ENCODE measurements around the gene EDAR.

The EDAR gene

DNA sequence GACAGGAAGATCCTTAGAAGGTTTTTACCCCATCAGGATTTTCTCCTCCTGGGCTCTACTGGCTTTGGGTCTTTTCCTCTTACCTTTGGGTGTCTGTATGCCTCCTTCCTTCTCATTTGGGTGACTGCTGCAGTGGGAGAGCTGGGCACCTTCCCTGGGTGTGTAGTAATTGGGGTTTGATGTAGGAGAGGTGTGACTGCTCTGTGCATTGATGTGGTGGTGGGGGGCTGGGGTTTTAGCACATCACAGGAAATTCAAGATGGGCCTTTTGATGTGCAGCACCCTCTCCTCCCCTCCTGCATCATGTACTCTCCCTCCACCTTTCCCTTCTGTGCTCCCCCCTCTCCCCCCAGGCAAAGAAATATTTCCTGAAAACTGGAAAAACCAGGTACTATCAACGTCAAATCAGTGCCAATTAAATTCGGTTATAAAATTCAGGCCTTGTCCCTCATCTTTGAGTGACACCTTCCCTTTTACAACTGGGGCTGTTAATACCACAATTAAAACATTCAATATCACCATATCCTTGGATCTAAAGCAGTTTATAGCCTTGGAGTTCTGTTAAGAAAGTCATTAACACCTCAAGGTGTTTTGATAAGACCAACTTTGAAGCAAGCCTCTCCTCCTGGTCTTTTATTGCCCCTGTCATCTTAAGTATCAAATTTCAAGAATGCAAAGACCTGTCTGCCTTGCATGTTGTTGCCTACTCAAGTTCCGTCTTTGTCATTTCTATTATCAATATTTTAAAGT is 23.3 kb downstream of the EDAR start:
- H3K27me3 ChIP-seq (ENCODE audit: control insufficient read depth, insufficient read depth, low read length) = no peaks in the 10 kb centered on the region
- H3K79me2 ChIP-seq = no peaks in the 10 kb centered on the region
- TF ChIP-seq, protein P1, sequence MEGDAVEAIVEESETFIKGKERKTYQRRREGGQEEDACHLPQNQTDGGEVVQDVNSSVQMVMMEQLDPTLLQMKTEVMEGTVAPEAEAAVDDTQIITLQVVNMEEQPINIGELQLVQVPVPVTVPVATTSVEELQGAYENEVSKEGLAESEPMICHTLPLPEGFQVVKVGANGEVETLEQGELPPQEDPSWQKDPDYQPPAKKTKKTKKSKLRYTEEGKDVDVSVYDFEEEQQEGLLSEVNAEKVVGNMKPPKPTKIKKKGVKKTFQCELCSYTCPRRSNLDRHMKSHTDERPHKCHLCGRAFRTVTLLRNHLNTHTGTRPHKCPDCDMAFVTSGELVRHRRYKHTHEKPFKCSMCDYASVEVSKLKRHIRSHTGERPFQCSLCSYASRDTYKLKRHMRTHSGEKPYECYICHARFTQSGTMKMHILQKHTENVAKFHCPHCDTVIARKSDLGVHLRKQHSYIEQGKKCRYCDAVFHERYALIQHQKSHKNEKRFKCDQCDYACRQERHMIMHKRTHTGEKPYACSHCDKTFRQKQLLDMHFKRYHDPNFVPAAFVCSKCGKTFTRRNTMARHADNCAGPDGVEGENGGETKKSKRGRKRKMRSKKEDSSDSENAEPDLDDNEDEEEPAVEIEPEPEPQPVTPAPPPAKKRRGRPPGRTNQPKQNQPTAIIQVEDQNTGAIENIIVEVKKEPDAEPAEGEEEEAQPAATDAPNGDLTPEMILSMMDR (IDR thresholded peaks at IDR 0.05) = no peak
- no peak overlapping the region for H2AFZ ChIP-seq
- no peak overlapping the region for H3K27ac ChIP-seq
- H3K9ac ChIP-seq = no peak overlapping the region
- H3K4me1 ChIP-seq = peaks cover 17% of the 10 kb centered on the region
- no peaks in the 10 kb centered on the region for H3K9me3 ChIP-seq (ENCODE audit: control insufficient read depth, low read length)
- no peak overlapping the region for H3K4me2 ChIP-seq (ENCODE audit: low read length)
- H3K4me3 ChIP-seq (ENCODE audit: low read depth, low read length) = no peak overlapping the region
- no peaks in the 10 kb centered on the region for H3K36me3 ChIP-seq (ENCODE audit: control insufficient read depth, insufficient read depth, low read length)

DNA sequence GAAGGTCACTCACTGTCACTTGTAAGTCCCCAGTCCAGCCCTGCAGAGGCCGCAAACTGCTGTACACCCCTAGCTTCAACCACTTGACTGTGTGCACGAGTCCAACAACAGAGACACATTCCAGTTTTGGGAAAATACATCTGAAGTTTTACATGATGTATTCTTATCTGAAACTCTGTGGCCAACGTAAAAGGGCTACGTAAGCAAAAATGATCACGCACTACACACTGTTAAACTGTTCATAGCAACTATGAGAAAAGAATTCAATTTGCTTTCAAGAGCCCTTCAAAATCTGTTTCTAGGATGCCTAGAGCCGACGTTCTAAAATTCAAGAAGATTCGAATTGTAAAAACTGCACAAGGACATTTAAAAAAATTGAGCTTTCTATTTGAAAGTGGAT is 26.0 kb downstream of the EDAR start:
- Histone ChIP-seq H3K9me3 (ENCODE audit: control insufficient read depth, low read length) (no peaks in the 10 kb centered on the region), H3K4me1 (peaks cover 6% of the 10 kb centered on the region), H3K27me3 (ENCODE audit: control insufficient read depth, insufficient read depth, low read length) (no peaks in the 10 kb centered on the region), H2AFZ (no peak overlapping the region), H3K4me3 (ENCODE audit: low read depth, low read length) (no peak overlapping the region), H3K4me2 (ENCODE audit: low read length) (no peak overlapping the region), H3K9ac (no peak overlapping the region), H3K27ac (no peak overlapping the region), H3K79me2 (no peaks in the 10 kb centered on the region), H3K36me3 (ENCODE audit: control insufficient read depth, insufficient read depth, low read length) (no peaks in the 10 kb centered on the region)
- TF ChIP-seq, protein P1 (IDR thresholded peaks at IDR 0.05) = no peak

DNA sequence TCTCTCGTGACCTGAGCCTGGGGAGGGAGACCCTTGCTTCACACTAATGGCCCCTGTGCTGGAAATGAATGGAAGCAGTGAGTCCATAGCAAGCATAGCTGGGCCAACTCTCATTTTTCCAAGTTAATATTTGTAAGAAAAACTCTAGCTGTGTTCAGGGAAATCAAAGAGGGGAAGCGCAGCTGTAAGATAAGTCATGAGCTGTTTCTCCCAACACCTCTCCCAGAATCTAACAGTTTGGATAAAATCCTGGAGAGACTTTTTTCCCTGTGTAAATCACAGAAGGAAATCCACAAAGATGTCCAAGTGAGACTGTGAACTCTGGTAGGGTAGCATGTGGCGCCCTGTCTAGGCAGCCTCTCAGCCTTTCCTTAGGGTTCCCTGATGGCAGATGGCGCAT is 27.2 kb downstream of the EDAR start:
- TF ChIP-seq, protein P1 (IDR thresholded peaks at IDR 0.05) = no peak
- H3K4me1 ChIP-seq = peaks cover 6% of the 10 kb centered on the region
- H2AFZ ChIP-seq = no peak overlapping the region
- H3K27ac ChIP-seq = no peak overlapping the region
- no peaks in the 10 kb centered on the region for H3K36me3 ChIP-seq (ENCODE audit: control insufficient read depth, insufficient read depth, low read length)
- H3K9me3 ChIP-seq (ENCODE audit: control insufficient read depth, low read length) = no peaks in the 10 kb centered on the region
- H3K4me3 ChIP-seq (ENCODE audit: low read depth, low read length) = no peak overlapping the region
- no peak overlapping the region for H3K4me2 ChIP-seq (ENCODE audit: low read length)
- H3K27me3 ChIP-seq (ENCODE audit: control insufficient read depth, insufficient read depth, low read length) = no peaks in the 10 kb centered on the region
- H3K79me2 ChIP-seq = no peaks in the 10 kb centered on the region
- H3K9ac ChIP-seq = no peak overlapping the region

DNA sequence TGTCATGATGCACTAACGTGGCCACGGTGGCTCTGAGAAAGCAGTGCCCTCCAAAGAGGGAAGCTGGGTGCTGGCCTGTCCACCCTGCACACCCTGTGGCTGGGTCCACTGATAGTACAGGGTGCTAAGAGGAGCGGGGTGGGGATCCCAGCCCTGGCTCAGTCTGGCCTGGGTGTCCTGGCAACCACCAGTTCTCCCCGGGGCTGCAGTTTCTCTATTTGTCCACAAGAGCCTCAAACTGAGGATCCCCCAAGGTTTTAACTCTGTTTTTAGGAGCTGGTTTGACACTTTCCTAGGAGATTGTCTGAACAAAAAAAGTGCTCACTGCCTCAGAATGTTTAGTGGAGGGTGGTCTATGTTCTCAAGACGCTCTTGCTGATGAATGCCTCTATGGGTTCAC is 29.0 kb downstream of the EDAR start:
- no peaks in the 10 kb centered on the region for H3K36me3 ChIP-seq (ENCODE audit: control insufficient read depth, insufficient read depth, low read length)
- no peak overlapping the region for H3K4me2 ChIP-seq (ENCODE audit: low read length)
- TF ChIP-seq, protein P1 (IDR thresholded peaks at IDR 0.05) = no peak

DNA sequence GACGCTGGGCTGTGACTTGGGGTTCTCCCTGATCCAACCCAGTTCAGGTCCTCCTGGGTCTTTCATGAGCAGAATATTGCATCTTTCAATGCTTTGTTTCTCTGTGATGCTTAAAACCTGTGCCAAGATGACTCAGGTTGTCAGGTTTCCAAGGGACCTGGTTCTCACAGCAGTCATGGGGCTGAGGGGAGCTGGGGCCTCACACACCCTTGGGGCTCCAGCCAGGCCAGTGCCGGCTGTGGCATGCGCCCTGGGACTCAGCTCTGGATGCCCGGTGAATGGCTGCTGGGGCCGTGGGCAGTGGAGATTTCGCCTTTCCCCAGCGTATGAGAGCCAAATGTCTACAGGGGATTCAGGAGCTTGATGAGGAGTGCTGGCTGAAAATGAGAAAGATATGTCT is 29.6 kb downstream of the EDAR start:
- Histone ChIP-seq H3K4me2 (ENCODE audit: low read length) (no peak overlapping the region), H3K9me3 (ENCODE audit: control insufficient read depth, low read length) (no peaks in the 10 kb centered on the region), H3K36me3 (ENCODE audit: control insufficient read depth, insufficient read depth, low read length) (no peaks in the 10 kb centered on the region), H3K4me3 (ENCODE audit: low read depth, low read length) (no peak overlapping the region), H3K79me2 (no peaks in the 10 kb centered on the region), H3K9ac (no peak overlapping the region), H3K27ac (no peak overlapping the region), H3K4me1 (no peaks in the 10 kb centered on the region), H2AFZ (no peak overlapping the region), H3K27me3 (ENCODE audit: control insufficient read depth, insufficient read depth, low read length) (no peaks in the 10 kb centered on the region)
- TF ChIP-seq, protein P1 (IDR thresholded peaks at IDR 0.05) = no peak

More for the DNA sequence above, 29.0 kb downstream of the EDAR start:
- Histone ChIP-seq H3K4me1 (no peaks in the 10 kb centered on the region), H3K79me2 (no peaks in the 10 kb centered on the region), H3K27ac (no peak overlapping the region), H3K9ac (no peak overlapping the region), H2AFZ (no peak overlapping the region), H3K27me3 (ENCODE audit: control insufficient read depth, insufficient read depth, low read length) (no peaks in the 10 kb centered on the region), H3K9me3 (ENCODE audit: control insufficient read depth, low read length) (no peaks in the 10 kb centered on the region), H3K4me3 (ENCODE audit: low read depth, low read length) (no peak overlapping the region)

Data from parathyroid adenoma (tissue), 2 donors.